ENCODE results near the gene LYVE1. TPM values are rescaled to one million over a fixed set of nuclear protein-coding genes. Genes with fewer than 3 reads are reported as not detected.

Gene LYVE1
- total RNA-seq, 1 donor = not detected

- H3K36me3 ChIP-seq (ENCODE audit: insufficient read depth, low read length) = no peaks in the 10 kb centered on the region
- H3K4me1 ChIP-seq (ENCODE audit: insufficient read depth, low read length) = peaks cover 30% of the 10 kb centered on the region
- no peak overlapping the region for H3K4me3 ChIP-seq (ENCODE audit: insufficient read depth, low read length)
- H3K79me2 ChIP-seq (ENCODE audit: insufficient read depth, low read length) = no peaks in the 10 kb centered on the region
- H2AFZ ChIP-seq (ENCODE audit: low read length) = no peak overlapping the region
- H4K20me1 ChIP-seq (ENCODE audit: insufficient read depth, low read length) = no peaks in the 10 kb centered on the region
- H3K27me3 ChIP-seq (ENCODE audit: insufficient read depth, low read length) = no peaks in the 10 kb centered on the region
- H3K4me2 ChIP-seq (ENCODE audit: insufficient read depth, low read length) = no peak overlapping the region
- DNase-seq (ENCODE audit: insufficient read length, low spot score, missing footprints) = no peak
- H3K27ac ChIP-seq (ENCODE audit: low read depth, low read length) = no peak overlapping the region
- H3K9me3 ChIP-seq (ENCODE audit: low read depth, low read length) = no peaks in the 10 kb centered on the region
- TF ChIP-seq, protein P1, sequence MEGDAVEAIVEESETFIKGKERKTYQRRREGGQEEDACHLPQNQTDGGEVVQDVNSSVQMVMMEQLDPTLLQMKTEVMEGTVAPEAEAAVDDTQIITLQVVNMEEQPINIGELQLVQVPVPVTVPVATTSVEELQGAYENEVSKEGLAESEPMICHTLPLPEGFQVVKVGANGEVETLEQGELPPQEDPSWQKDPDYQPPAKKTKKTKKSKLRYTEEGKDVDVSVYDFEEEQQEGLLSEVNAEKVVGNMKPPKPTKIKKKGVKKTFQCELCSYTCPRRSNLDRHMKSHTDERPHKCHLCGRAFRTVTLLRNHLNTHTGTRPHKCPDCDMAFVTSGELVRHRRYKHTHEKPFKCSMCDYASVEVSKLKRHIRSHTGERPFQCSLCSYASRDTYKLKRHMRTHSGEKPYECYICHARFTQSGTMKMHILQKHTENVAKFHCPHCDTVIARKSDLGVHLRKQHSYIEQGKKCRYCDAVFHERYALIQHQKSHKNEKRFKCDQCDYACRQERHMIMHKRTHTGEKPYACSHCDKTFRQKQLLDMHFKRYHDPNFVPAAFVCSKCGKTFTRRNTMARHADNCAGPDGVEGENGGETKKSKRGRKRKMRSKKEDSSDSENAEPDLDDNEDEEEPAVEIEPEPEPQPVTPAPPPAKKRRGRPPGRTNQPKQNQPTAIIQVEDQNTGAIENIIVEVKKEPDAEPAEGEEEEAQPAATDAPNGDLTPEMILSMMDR (IDR thresholded peaks at IDR 0.05; ENCODE audit: extremely low read depth, low read depth, low read length) = no peak
Observed at GRCh38 chr11:10602366-10602765, 33.9 kb upstream of the LYVE1 start.

DNA sequence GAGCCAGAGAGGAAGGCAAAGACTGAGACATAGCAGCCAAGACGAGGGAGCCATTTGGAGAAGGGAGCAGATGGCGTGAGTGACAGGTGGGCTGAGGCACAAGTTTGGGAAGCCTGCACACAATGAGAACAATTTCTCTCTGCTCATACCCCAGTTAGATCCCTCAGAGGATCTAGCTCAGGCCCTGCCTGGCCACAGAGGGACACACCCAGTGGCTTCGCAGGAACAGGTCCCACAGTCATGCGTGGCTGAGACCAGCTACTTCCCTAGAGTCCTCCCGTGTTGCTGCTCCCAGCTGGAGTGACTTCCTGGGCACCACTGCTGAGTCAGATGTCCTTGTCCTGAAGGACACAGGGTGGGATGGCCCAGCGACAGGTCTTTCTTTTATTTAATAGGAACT, 33.4 kb upstream of the LYVE1 start:
- no peak overlapping the region for H3K27ac ChIP-seq (ENCODE audit: low read depth, low read length)
- H3K4me2 ChIP-seq (ENCODE audit: insufficient read depth, low read length) = no peak overlapping the region
- H3K9me3 ChIP-seq (ENCODE audit: low read depth, low read length) = no peaks in the 10 kb centered on the region
- TF ChIP-seq, protein P1 (IDR thresholded peaks at IDR 0.05; ENCODE audit: extremely low read depth, low read depth, low read length) = no peak
- no peak overlapping the region for H2AFZ ChIP-seq (ENCODE audit: low read length)
- no peaks in the 10 kb centered on the region for H3K36me3 ChIP-seq (ENCODE audit: insufficient read depth, low read length)
- no peaks in the 10 kb centered on the region for H3K27me3 ChIP-seq (ENCODE audit: insufficient read depth, low read length)
- H3K4me1 ChIP-seq (ENCODE audit: insufficient read depth, low read length) = peaks cover 25% of the 10 kb centered on the region
- H4K20me1 ChIP-seq (ENCODE audit: insufficient read depth, low read length) = no peaks in the 10 kb centered on the region
- H3K4me3 ChIP-seq (ENCODE audit: insufficient read depth, low read length) = no peak overlapping the region
- DNase-seq (ENCODE audit: insufficient read length, low spot score, missing footprints) = no peak
- H3K79me2 ChIP-seq (ENCODE audit: insufficient read depth, low read length) = no peaks in the 10 kb centered on the region

DNA sequence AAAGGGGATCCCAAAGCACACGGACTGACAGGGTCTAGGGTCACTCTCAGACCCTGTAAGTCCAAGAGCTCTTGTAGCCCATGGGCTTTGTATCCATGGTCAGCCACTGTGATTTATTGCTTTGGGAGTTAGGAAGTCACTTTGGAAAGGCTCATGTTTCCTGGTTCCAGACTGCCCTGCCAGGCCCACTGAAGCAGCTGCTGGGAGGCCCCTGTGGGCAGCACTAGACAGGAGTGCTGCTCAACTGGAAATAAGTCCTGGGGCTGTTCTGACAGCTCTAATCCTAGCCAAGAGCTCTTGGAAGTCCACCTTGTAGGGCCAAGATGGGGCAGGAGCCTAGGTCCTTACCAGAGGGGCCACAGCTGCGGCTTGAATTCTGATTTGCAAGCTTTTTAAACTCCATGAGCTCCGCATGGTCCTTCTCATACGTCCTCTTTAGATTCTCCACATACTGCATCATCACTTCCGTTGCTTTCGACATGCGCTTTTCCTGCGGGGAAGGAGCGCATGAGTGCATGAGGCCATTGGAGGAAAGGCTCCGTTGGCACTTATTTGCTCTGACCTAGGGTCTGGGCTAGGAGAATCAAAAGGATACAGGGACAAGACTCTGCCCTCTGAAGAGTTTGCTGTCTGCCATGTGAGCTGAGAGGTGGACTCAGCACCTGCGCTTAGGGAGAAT, 32.2 kb upstream of the LYVE1 start:
- H3K4me1 ChIP-seq (ENCODE audit: insufficient read depth, low read length) = peaks cover 14% of the 10 kb centered on the region
- TF ChIP-seq, protein P1 (IDR thresholded peaks at IDR 0.05; ENCODE audit: extremely low read depth, low read depth, low read length) = no peak
- H4K20me1 ChIP-seq (ENCODE audit: insufficient read depth, low read length) = no peaks in the 10 kb centered on the region
- H3K27me3 ChIP-seq (ENCODE audit: insufficient read depth, low read length) = no peaks in the 10 kb centered on the region
- H3K36me3 ChIP-seq (ENCODE audit: insufficient read depth, low read length) = no peaks in the 10 kb centered on the region
- no peak for DNase-seq (ENCODE audit: insufficient read length, low spot score, missing footprints)
- no peak overlapping the region for H2AFZ ChIP-seq (ENCODE audit: low read length)
- H3K79me2 ChIP-seq (ENCODE audit: insufficient read depth, low read length) = no peaks in the 10 kb centered on the region
- no peaks in the 10 kb centered on the region for H3K9me3 ChIP-seq (ENCODE audit: low read depth, low read length)
- no peak overlapping the region for H3K4me2 ChIP-seq (ENCODE audit: insufficient read depth, low read length)
- no peak overlapping the region for H3K4me3 ChIP-seq (ENCODE audit: insufficient read depth, low read length)
- no peak overlapping the region for H3K27ac ChIP-seq (ENCODE audit: low read depth, low read length)

- H2AFZ ChIP-seq (ENCODE audit: low read length) = no peak overlapping the region
- no peaks in the 10 kb centered on the region for H3K27me3 ChIP-seq (ENCODE audit: insufficient read depth, low read length)
- no peaks in the 10 kb centered on the region for H3K36me3 ChIP-seq (ENCODE audit: insufficient read depth, low read length)
- DNase-seq (ENCODE audit: insufficient read length, low spot score, missing footprints) = no peak
- no peaks in the 10 kb centered on the region for H4K20me1 ChIP-seq (ENCODE audit: insufficient read depth, low read length)
- H3K4me2 ChIP-seq (ENCODE audit: insufficient read depth, low read length) = no peak overlapping the region
- H3K9me3 ChIP-seq (ENCODE audit: low read depth, low read length) = no peaks in the 10 kb centered on the region
- H3K27ac ChIP-seq (ENCODE audit: low read depth, low read length) = no peak overlapping the region
- peaks cover 7% of the 10 kb centered on the region for H3K4me1 ChIP-seq (ENCODE audit: insufficient read depth, low read length)
- no peaks in the 10 kb centered on the region for H3K79me2 ChIP-seq (ENCODE audit: insufficient read depth, low read length)
- H3K4me3 ChIP-seq (ENCODE audit: insufficient read depth, low read length) = no peak overlapping the region
- TF ChIP-seq, protein P1 (IDR thresholded peaks at IDR 0.05; ENCODE audit: extremely low read depth, low read depth, low read length) = no peak
Observed at GRCh38 chr11:10599388-10600175, 31.1 kb upstream of the LYVE1 start.
